Heart left ventricle (tissue), 16 donors: ENCODE results near the gene HNF1B. TPM values are rescaled to one million over a fixed set of nuclear protein-coding genes. Genes with fewer than 3 reads are reported as not detected.

Experiments used
- ATAC-seq, 4 donors: fragments of 200-7000 bp; cut with Tn5 transposase; one replicate each; pipeline ENCODE4 v1.9.1; 2020 to 2022; ENCODE audit warnings: moderate library complexity in 4 of 4, mild to moderate bottlenecking in 3 of 4, moderate number of reproducible peaks in 1 of 4
- DNase-seq, 5 donors: peaks; one replicate each; pipeline ENCODE4 v3.0.0-alpha.2; 2020
- H3K27ac ChIP-seq, 12 donors: fragments of 200-600 bp; sonication (generic) in 4 of 12; one replicate each; pipeline versions ENCODE4 v1.5.0 to v1.8.0; 2016 to 2022; ENCODE audit warnings: mild to moderate bottlenecking in 2 of 12
- H3K27me3 ChIP-seq, 9 donors: fragments of 200-600 bp; sonication (generic) in 2 of 9; one replicate each; pipeline versions ENCODE4 v1.5.1 to v1.8.0; 2016 to 2022; ENCODE audit warnings: mild to moderate bottlenecking in 3 of 9
- H3K36me3 ChIP-seq, 9 donors: fragments of 200-600 bp; sonication (generic) in 2 of 9; one replicate each; pipeline versions ENCODE4 v1.5.0 to v1.8.0; 2018 to 2022; ENCODE audit warnings: mild to moderate bottlenecking in 2 of 9
- H3K4me1 ChIP-seq, 12 donors: fragments of 200-600 bp; sonication (generic) in 4 of 12; one replicate each; pipeline versions ENCODE4 v1.5.0 to v1.8.0; 2016 to 2022; ENCODE audit warnings: mild to moderate bottlenecking in 3 of 12
- H3K4me3 ChIP-seq, 12 donors: fragments of 200-600 bp; sonication (generic) in 4 of 12; one replicate each; pipeline versions ENCODE4 v1.5.0 to v1.8.0; 2017 to 2022; ENCODE audit warnings: mild to moderate bottlenecking in 9 of 12, moderate library complexity in 4 of 12
- H3K9me3 ChIP-seq, 12 donors: fragments of 200-600 bp; sonication (generic) in 4 of 12; one replicate each; pipeline versions ENCODE4 v1.5.0 to v1.8.0; 2016 to 2022; ENCODE audit warnings: mild to moderate bottlenecking in 1 of 12
- POLR2A ChIP-seq, 2 donors: fragments of 450-650 bp; IDR thresholded peaks; one replicate each; pipeline ENCODE4 v1.6.1; 2017; ENCODE audit warnings: antibody characterized with exemption in 2 of 2, mild to moderate bottlenecking in 2 of 2, moderate library complexity in 2 of 2
- WGBS, 4 donors: extraction: QIAGEN DNeasy Blood & Tissue Kit in 2 of 4; methylation state at CpG; one replicate each; pipeline versions ENCODE4 v1.1.5 to v1.1.7; 2013 to 2018; 5-methylcytosine and 5-hydroxymethylcytosine counted together
- intact Hi-C, 10 donors: fragments of 100-400 bp; cut with DNase I; formaldehyde crosslinking; loops; one replicate each; pipeline versions ENCODE4 v1.11.1 to v1.14.2; 2022
- polyA plus RNA-seq, 2 donors: library from polyadenylated mRNA; stranded (reverse); fragments of 200-250 nt; gene quantifications; one replicate each; pipeline ENCODE4 v1.2.3, GENCODE V29; 2013
- total RNA-seq, 9 donors: library from RNA; depleted of rRNA in 2 of 9; stranded (reverse); fragments of >200 nt in 2 of 9; fragmentation: NEBNext Ultra II Directional in 3 of 9; extraction: Animal tissue kit (Norgen Biotek cat#: 25700) in 3 of 9; gene quantifications; one replicate each; pipeline versions ENCODE4 v1.1.0 to v1.2.4, GENCODE V29; 2016 to 2023
- TF ChIP-seq, protein P1 (sequence below), 12 donors: fragments of 200-600 bp; sonication (generic) in 4 of 12; IDR thresholded peaks; one replicate each; pipeline versions ENCODE4 v1.5.0 to v1.8.0; 2018 to 2022; ENCODE audit warnings: antibody characterized with exemption in 12 of 12, mild to moderate bottlenecking in 5 of 12
- donor health status: ischemic (EF 13 %, LVEDD 7.1; RV severe dilation, severe dysfunction).
- donor health status: healthy with polysubstance abuse.
- donor health status: DM: no; HTN: yes; CAD: no.
- donor health status: DM: no; HTN: no; CAD: no.
- donor health status: ischemic (EF 25% LVEDD 6.9; RV normal size, moderate dysfunction).
- donor health status: ischemic (EF 25% LVEDD 5.7; RV mildly dilated, moderate dysfunction).
- donor health status: healthy.
- donor health status: DM: yes; HTN: yes; CAD: no.
- donor health status: ischemic (EF 35%, LVEDD 5.7; RV mildly dilated, moderate dysfunction).
- donor health status: nonischemic (EF 11% LVEDD 7.7; RV severe dilation, severe dysfunction).
- donor health status: DM: yes; HTN: yes; CAD: no.
- donor health status: PGD.
- donor health status: ischemic (EF 29% LVEDD 5.4; RV normal size, mild dysfunction).
- donor health status: nonischemic (EF 23%, LVEDD 6.1; RV moderate dilation, normal function).

HNF1B gene
- total and polyA plus RNA-seq, 11 donors, result not detected

DNA sequence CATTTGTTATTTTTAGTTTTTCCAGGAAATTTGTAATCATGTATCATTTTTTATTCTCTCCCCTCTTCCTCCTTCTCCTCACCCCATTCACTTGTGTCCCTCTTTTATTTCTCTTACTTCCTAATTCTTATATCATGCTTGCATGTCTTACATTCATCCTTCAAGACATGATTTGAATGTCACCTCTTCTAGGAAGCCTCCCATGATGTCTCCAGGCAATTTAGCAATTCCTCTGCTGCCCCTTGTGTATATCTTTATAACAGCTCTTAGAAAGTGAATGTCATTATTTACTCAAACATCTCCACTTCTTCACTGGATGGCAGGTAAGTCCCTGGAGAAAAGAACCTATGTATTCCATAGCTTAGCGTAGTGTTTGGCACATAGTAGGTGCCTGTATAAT is 7.8 kb downstream of the HNF1B start:
- TF ChIP-seq POLR2A (IDR thresholded peaks at IDR 0.05), result no peak
- TF ChIP-seq, protein P1, sequence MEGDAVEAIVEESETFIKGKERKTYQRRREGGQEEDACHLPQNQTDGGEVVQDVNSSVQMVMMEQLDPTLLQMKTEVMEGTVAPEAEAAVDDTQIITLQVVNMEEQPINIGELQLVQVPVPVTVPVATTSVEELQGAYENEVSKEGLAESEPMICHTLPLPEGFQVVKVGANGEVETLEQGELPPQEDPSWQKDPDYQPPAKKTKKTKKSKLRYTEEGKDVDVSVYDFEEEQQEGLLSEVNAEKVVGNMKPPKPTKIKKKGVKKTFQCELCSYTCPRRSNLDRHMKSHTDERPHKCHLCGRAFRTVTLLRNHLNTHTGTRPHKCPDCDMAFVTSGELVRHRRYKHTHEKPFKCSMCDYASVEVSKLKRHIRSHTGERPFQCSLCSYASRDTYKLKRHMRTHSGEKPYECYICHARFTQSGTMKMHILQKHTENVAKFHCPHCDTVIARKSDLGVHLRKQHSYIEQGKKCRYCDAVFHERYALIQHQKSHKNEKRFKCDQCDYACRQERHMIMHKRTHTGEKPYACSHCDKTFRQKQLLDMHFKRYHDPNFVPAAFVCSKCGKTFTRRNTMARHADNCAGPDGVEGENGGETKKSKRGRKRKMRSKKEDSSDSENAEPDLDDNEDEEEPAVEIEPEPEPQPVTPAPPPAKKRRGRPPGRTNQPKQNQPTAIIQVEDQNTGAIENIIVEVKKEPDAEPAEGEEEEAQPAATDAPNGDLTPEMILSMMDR (IDR thresholded peaks at IDR 0.05), result no peak
- Histone ChIP-seq H3K4me1 (peaks cover 2 to 9% (median 6%) of the 10 kb centered on the region in 12 donors), H3K36me3 (no peaks in the 10 kb centered on the region), H3K27me3 (peaks cover 32 to 76% (median 63%) of the 10 kb centered on the region in 9 donors), H3K9me3 (no peaks in the 10 kb centered on the region), H3K27ac (no peak overlapping the region), H3K4me3 (no peak overlapping the region)
- WGBS, 4 donors, result 88 to 96% (median 93%) methylated on average over 1 of the region's 1 CpG
- intact Hi-C loops, result no loop called here
- ATAC-seq, result no peak
- no peak for DNase-seq

DNA sequence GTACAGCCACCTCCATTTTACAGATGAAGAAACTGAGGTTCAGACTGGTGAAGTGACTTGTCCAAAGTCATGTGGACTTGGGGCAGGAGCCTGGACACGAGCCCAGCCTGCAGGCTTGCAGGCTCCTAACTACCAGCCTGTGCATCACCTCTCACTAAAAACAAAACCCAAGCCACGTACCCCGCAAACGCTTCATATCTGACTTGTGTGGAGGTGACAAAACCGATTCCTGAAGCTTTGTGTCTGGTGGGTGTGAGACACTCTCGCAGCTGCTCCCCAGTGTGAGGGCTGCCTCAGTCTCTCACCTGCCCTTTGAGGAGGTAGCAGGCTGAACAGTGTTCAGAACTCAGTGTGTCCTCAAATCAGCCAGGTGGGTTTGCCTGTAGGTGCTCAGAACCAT is 8.4 kb downstream of the HNF1B start:
- Histone ChIP-seq H3K9me3 (no peaks in the 10 kb centered on the region), H3K27ac (no peak overlapping the region), H3K4me1 (peaks cover 0 to 2% (median 0%) of the 10 kb centered on the region in 12 donors), H3K27me3 (peaks cover 25 to 69% (median 56%) of the 10 kb centered on the region in 9 donors), H3K4me3 (no peak overlapping the region), H3K36me3 (no peaks in the 10 kb centered on the region)
- intact Hi-C loops, result no loop called here
- DNase-seq, result no peak
- 73 to 81% (median 78%) methylated on average over 6 of the region's 6 CpGs for WGBS, 4 donors
- ATAC-seq, result no peak
- TF ChIP-seq, protein P1 (IDR thresholded peaks at IDR 0.05), result no peak
- no peak for TF ChIP-seq POLR2A (IDR thresholded peaks at IDR 0.05)

DNA sequence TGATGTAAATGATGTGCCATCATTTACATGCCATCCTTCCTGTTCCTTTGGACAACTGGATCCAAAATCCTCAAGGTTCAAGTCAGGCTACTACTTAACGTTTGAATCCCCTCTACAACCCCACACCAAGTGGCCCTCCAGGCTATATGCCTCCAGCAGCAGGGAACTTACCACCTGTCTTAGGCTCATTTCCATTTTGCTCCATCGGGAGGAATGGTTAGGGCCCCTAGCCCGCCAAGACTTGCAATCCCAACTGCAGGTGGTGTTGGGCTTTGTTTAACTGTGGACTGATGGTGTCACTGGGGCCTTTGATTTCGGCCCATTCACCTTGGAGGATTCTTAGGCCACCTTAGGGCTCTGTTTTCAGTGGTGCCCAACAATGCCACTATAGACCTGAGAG is 9.7 kb downstream of the HNF1B start:
- WGBS, 4 donors, result 58 to 65% (median 64%) methylated on average over 4 of the region's 4 CpGs
- intact Hi-C loops, result no loop called here

DNA sequence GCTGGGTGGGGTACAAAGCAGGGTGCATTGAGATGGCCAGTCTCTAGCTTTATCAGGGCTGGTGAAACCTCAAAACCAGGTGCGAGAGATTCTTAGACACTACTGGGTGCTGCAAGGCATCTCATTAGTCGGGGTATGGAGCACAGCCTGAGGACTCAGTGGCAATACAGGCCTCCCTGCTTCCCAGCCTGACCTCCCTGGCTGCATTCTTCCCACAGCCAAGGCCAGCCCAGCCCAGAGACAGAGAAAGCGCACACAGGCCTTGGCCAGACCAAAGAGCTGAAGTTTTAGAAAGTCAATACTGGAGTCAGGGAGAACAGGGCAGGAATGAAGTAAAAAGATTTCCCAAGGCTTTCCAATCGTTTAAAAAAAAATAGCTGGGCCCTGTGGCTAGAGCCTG is 12.5 kb downstream of the HNF1B start:
- Histone ChIP-seq H3K4me1 (no peaks in the 10 kb centered on the region), H3K9me3 (no peaks in the 10 kb centered on the region), H3K27me3 (peaks cover 0 to 34% (median 21%) of the 10 kb centered on the region in 9 donors), H3K27ac (no peak overlapping the region), H3K4me3 (no peak overlapping the region), H3K36me3 (no peaks in the 10 kb centered on the region)
- ATAC-seq, result no peak
- 86 to 90% (median 87%) methylated on average over 4 of the region's 4 CpGs for WGBS, 4 donors
- no peak for TF ChIP-seq POLR2A (IDR thresholded peaks at IDR 0.05)
- TF ChIP-seq, protein P1 (IDR thresholded peaks at IDR 0.05), result no peak
- intact Hi-C loops, result no loop called here
- DNase-seq, result no peak

More for the DNA sequence above, 9.7 kb downstream of the HNF1B start:
- TF ChIP-seq POLR2A (IDR thresholded peaks at IDR 0.05), result no peak
- TF ChIP-seq, protein P1 (IDR thresholded peaks at IDR 0.05), result no peak
- no peaks in the 10 kb centered on the region for H3K36me3 ChIP-seq
- H3K9me3 ChIP-seq, result no peaks in the 10 kb centered on the region
- H3K27me3 ChIP-seq, result peaks cover 14 to 63% (median 43%) of the 10 kb centered on the region in 9 donors
- H3K27ac ChIP-seq, result no peak overlapping the region
- H3K4me1 ChIP-seq, result no peaks in the 10 kb centered on the region
- ATAC-seq (no peak), DNase-seq (no peak)
- H3K4me3 ChIP-seq, result no peak overlapping the region
